Ovary (tissue), 3 donors: ENCODE measurements around the gene TTC39B.

Experiments
- CTCF ChIP-seq, 3 donors: fragments of 450-650 bp in 2 of 3; fragments of 200-600 bp in 1 of 3; IDR thresholded peaks; one replicate each; pipeline versions ENCODE4 v1.5.1 to v1.8.0; 2016 to 2022; ENCODE audit warnings: antibody characterized with exemption in 3 of 3, mild to moderate bottlenecking in 1 of 3
- EP300 ChIP-seq: sonication (generic); formaldehyde crosslinking; IDR thresholded peaks from one replicate; pipeline ENCODE4 v1.6.1; 2017; ENCODE audit warnings: antibody characterized with exemption
- POLR2A ChIP-seq: fragments of 450-650 bp; IDR thresholded peaks from one replicate; pipeline ENCODE4 v1.6.1; 2017; ENCODE audit warnings: antibody characterized with exemption, mild to moderate bottlenecking, moderate library complexity
- donor health status: DM: no; HTN: no; CAD: no.

GRCh38 chr9:15220658-15221318, 86.2 kb downstream of the TTC39B start:
- no peak for TF ChIP-seq EP300
- no peak for TF ChIP-seq CTCF (IDR thresholded peaks at IDR 0.05)
- no peak for TF ChIP-seq POLR2A
